K562 treated with DMSO at 1 percent for 24 hours (cell line): ENCODE data around the gene FBLN1. TPM values are rescaled to one million over a fixed set of nuclear protein-coding genes. Genes with fewer than 3 reads are reported as not detected.

ENCODE experiments used
- total RNA-seq: library from RNA; unstranded; fragments of 300-600 nt; gene quantifications from 2 replicates; pipeline ENCODE4 v1.2.3, GENCODE V29; 2022; ENCODE audit warnings: low read depth; ENCODE audit not compliant: insufficient read depth

The FBLN1 gene
- not detected in 2 replicates for total RNA-seq

GRCh38 chr22:45502215-45503049 lies at the start of gene FBLN1:
TSS of gene FBLN1 (plus strand) at chr22:45502883. CDS start at chr22:45502986, 103 bp downstream.

Other genes with a start within 250 kb of the FBLN1 start
- not detected in 2 replicates for gene UPK3A, start 217.9 kb upstream of the FBLN1 start, total RNA-seq
- gene FAM118A, start 192.9 kb upstream of the FBLN1 start, total RNA-seq = 47.2 and 60.2 TPM in 2 replicates
- not detected in 2 replicates for gene SMC1B, start 89.3 kb upstream of the FBLN1 start, total RNA-seq
- gene RIBC2, start 89.2 kb upstream of the FBLN1 start, total RNA-seq = not detected in 2 replicates
- gene ATXN10, start 169.0 kb downstream of the FBLN1 start, total RNA-seq = 26.7 and 33.7 TPM in 2 replicates